Large intestine (tissue), 12 donors: ENCODE results near the gene USP17L5. TPM values are rescaled to one million over a fixed set of nuclear protein-coding genes. Genes with fewer than 3 reads are reported as not detected.
"Not testable (repeated sequence)": the region's sequence is repeated elsewhere in the genome, so short reads cannot be mapped to it uniquely, and the experiment has no call there.

Experiments
- DNase-seq, 2 donors: peaks; one replicate each; pipeline versions ENCODE4 v3.0.0 to v3.0.0-alpha.2; 2013
- H3K27ac ChIP-seq: one replicate; pipeline ENCODE4 v1.5.1; 2013; ENCODE audit warnings: low read length
- H3K27me3 ChIP-seq: 2 replicates; pipeline ENCODE4 v1.6.1; 2013; ENCODE audit warnings: low read length; ENCODE audit not compliant: control insufficient read depth, insufficient read depth
- H3K36me3 ChIP-seq: 2 replicates; pipeline ENCODE4 v1.6.1; 2013; ENCODE audit warnings: low read length; ENCODE audit not compliant: control insufficient read depth, insufficient read depth
- H3K4me1 ChIP-seq: one replicate; pipeline ENCODE4 v1.6.1; 2013; ENCODE audit warnings: low read length; ENCODE audit not compliant: control insufficient read depth, insufficient read depth
- H3K4me3 ChIP-seq: one replicate; pipeline ENCODE4 v1.5.1; 2013; ENCODE audit warnings: low read length
- H3K9me3 ChIP-seq: one replicate; pipeline ENCODE4 v1.6.1; 2013; ENCODE audit warnings: mild to moderate bottlenecking, low read depth, low read length, moderate library complexity; ENCODE audit not compliant: control insufficient read depth
- WGBS: methylation state at CpG from one replicate; pipeline ENCODE4 v1.1.5; 2013; ENCODE audit warnings: low lambda C conversion rate; ENCODE audit not compliant: insufficient coverage; 5-methylcytosine and 5-hydroxymethylcytosine counted together
- long read RNA-seq, 11 donors: transcript quantifications; one replicate each; lab custom pipeline, GENCODE V29; 2026
- polyA plus RNA-seq: library from polyadenylated mRNA; unstranded; fragments of 120-200 nt; gene quantifications from one replicate; pipeline ENCODE4 v1.2.1, GENCODE V29; 2013

The USP17L5 gene, protein sequence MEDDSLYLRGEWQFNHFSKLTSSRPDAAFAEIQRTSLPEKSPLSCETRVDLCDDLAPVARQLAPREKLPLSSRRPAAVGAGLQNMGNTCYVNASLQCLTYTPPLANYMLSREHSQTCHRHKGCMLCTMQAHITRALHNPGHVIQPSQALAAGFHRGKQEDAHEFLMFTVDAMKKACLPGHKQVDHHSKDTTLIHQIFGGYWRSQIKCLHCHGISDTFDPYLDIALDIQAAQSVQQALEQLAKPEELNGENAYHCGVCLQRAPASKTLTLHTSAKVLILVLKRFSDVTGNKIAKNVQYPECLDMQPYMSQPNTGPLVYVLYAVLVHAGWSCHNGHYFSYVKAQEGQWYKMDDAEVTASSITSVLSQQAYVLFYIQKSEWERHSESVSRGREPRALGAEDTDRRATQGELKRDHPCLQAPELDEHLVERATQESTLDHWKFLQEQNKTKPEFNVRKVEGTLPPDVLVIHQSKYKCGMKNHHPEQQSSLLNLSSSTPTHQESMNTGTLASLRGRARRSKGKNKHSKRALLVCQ
- not detected for polyA plus RNA-seq
- long read RNA-seq, donor 1 = 0 reads
- long read RNA-seq, donor 2 = 0 reads
- long read RNA-seq, donor 3 = 0 reads
- long read RNA-seq, donor 4 = 0 reads
- long read RNA-seq, donor 5 = 0 reads
- long read RNA-seq, donor 6 = 0 reads
- long read RNA-seq, donor 7 = 0 reads
- long read RNA-seq, donor 8 = 0 reads
- long read RNA-seq, donor 9 = 0 reads
- long read RNA-seq, donor 10 = 0 reads
- long read RNA-seq, donor 11 = 0 reads

DNA sequence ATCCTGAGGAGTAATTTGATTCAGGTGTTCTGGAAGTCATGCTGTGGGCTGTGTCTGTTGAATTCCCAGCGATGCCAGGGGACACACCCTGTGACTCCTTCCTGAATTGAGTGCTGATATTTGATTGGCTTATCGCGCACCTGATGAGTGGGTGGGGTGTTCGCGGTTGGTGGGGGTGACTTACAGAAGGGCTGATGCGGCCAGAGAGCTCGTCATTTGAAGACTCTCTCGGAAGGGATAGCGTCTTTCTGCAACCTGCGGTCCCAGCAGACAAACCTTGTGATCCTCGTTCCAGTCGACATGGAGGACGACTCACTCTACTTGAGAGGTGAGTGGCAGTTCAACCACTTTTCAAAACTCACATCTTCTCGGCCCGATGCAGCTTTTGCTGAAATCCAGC lies at the start of gene USP17L5:
USP17L5 (plus strand) TSS at position 301 of the 400 bp plus-strand sequence; CDS start at position 301, 0 bp downstream.
- not testable (repeated sequence) for H3K4me1 ChIP-seq, H3K27ac ChIP-seq, H3K4me3 ChIP-seq, H3K9me3 ChIP-seq, H3K27me3 ChIP-seq, DNase-seq, H3K36me3 ChIP-seq
- WGBS = no CpG with 5 or more reads among the region's 15 CpGs

DNA sequence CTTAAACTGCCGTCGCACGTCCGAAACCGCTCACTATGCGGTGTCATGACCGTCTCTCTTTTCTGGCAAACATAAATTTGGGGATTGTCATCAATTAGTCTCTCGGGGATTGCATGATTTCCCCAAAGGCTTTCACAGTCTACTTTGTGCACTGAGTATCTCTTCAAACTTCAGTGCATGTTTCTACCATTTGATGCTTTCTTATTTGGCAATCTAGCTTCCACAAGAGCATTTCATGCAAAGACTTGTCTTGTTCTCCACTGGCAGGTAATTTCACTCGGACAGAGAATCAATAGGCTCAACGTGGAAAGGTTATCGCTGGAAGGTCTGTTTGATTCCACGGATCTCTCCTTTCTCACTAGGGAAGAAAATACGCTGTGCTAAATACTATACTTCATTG lies 15.0 kb upstream of the USP17L5 start:
- not testable (repeated sequence) for DNase-seq, H3K36me3 ChIP-seq, H3K4me3 ChIP-seq, H3K4me1 ChIP-seq, H3K27me3 ChIP-seq, H3K9me3 ChIP-seq, H3K27ac ChIP-seq
- no CpG with 5 or more reads among the region's 13 CpGs for WGBS

DNA sequence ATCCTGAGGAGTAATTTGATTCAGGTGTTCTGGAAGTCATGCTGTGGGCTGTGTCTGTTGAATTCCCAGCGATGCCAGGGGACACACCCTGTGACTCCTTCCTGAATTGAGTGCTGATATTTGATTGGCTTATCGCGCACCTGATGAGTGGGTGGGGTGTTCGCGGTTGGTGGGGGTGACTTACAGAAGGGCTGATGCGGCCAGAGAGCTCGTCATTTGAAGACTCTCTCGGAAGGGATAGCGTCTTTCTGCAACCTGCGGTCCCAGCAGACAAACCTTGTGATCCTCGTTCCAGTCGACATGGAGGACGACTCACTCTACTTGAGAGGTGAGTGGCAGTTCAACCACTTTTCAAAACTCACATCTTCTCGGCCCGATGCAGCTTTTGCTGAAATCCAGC lies 14.3 kb upstream of the USP17L5 start, which contains the start of gene USP17L24:
USP17L24 (plus strand) TSS at position 301 of the 400 bp plus-strand sequence; CDS start at position 301, 0 bp downstream.
- WGBS = no CpG with 5 or more reads among the region's 15 CpGs

DNA sequence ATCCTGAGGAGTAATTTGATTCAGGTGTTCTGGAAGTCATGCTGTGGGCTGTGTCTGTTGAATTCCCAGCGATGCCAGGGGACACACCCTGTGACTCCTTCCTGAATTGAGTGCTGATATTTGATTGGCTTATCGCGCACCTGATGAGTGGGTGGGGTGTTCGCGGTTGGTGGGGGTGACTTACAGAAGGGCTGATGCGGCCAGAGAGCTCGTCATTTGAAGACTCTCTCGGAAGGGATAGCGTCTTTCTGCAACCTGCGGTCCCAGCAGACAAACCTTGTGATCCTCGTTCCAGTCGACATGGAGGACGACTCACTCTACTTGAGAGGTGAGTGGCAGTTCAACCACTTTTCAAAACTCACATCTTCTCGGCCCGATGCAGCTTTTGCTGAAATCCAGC lies 9.6 kb upstream of the USP17L5 start, which contains the start of gene USP17L25:
USP17L25 (plus strand) TSS at position 301 of the 400 bp plus-strand sequence; CDS start at position 301, 0 bp downstream.
- not testable (repeated sequence) for H3K4me1 ChIP-seq, H3K27ac ChIP-seq, H3K27me3 ChIP-seq, H3K36me3 ChIP-seq, H3K9me3 ChIP-seq, H3K4me3 ChIP-seq, DNase-seq
- no CpG with 5 or more reads among the region's 15 CpGs for WGBS

More for the DNA sequence above, 14.3 kb upstream of the USP17L5 start, which contains the start of gene USP17L24:
- H3K9me3 ChIP-seq, H3K36me3 ChIP-seq, DNase-seq, H3K4me3 ChIP-seq, H3K27ac ChIP-seq, H3K27me3 ChIP-seq, H3K4me1 ChIP-seq: not testable (repeated sequence)

DNA sequence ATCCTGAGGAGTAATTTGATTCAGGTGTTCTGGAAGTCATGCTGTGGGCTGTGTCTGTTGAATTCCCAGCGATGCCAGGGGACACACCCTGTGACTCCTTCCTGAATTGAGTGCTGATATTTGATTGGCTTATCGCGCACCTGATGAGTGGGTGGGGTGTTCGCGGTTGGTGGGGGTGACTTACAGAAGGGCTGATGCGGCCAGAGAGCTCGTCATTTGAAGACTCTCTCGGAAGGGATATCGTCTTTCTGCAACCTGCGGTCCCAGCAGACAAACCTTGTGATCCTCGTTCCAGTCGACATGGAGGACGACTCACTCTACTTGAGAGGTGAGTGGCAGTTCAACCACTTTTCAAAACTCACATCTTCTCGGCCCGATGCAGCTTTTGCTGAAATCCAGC lies 4.8 kb upstream of the USP17L5 start, which contains the start of gene USP17L26:
USP17L26 (plus strand) TSS at position 301 of the 400 bp plus-strand sequence; CDS start at position 301, 0 bp downstream.
- H3K4me3 ChIP-seq, DNase-seq, H3K9me3 ChIP-seq, H3K27me3 ChIP-seq, H3K36me3 ChIP-seq, H3K4me1 ChIP-seq, H3K27ac ChIP-seq: not testable (repeated sequence)
- no CpG with 5 or more reads among the region's 15 CpGs for WGBS

DNA sequence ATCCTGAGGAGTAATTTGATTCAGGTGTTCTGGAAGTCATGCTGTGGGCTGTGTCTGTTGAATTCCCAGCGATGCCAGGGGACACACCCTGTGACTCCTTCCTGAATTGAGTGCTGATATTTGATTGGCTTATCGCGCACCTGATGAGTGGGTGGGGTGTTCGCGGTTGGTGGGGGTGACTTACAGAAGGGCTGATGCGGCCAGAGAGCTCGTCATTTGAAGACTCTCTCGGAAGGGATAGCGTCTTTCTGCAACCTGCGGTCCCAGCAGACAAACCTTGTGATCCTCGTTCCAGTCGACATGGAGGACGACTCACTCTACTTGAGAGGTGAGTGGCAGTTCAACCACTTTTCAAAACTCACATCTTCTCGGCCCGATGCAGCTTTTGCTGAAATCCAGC lies 4.6 kb downstream of the USP17L5 start, which contains the start of gene USP17L27:
USP17L27 (plus strand) TSS at position 301 of the 400 bp plus-strand sequence; CDS start at position 301, 0 bp downstream.
- not testable (repeated sequence) for H3K27me3 ChIP-seq, H3K36me3 ChIP-seq, DNase-seq, H3K4me1 ChIP-seq, H3K4me3 ChIP-seq, H3K27ac ChIP-seq, H3K9me3 ChIP-seq
- WGBS = no CpG with 5 or more reads among the region's 15 CpGs

DNA sequence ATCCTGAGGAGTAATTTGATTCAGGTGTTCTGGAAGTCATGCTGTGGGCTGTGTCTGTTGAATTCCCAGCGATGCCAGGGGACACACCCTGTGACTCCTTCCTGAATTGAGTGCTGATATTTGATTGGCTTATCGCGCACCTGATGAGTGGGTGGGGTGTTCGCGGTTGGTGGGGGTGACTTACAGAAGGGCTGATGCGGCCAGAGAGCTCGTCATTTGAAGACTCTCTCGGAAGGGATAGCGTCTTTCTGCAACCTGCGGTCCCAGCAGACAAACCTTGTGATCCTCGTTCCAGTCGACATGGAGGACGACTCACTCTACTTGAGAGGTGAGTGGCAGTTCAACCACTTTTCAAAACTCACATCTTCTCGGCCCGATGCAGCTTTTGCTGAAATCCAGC lies 9.4 kb downstream of the USP17L5 start, which contains the start of gene USP17L28:
USP17L28 (plus strand) TSS at position 301 of the 400 bp plus-strand sequence; CDS start at position 301, 0 bp downstream.
- H3K4me1 ChIP-seq, DNase-seq, H3K4me3 ChIP-seq, H3K9me3 ChIP-seq, H3K36me3 ChIP-seq, H3K27ac ChIP-seq, H3K27me3 ChIP-seq: not testable (repeated sequence)
- WGBS = no CpG with 5 or more reads among the region's 15 CpGs

DNA sequence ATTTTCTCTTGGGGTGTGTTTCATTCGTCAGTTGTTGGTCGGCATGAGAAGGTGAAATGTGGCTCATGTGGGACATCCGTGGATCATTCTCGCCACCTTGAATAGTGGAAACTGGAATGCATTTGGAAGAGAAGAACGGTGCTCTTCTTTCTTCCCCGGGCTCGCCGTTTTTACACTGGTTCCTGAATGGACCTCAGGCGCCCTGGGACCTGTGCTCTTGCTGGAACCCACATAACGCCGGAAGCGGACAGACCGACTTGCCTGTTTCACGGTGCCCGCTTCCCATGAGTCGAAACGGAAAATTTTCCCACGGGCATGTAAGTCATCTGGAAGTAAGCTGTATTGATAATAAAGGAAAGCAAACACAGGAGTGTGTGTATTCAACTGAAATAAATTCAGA lies 11.7 kb downstream of the USP17L5 start:
- H3K4me1 ChIP-seq, H3K4me3 ChIP-seq, DNase-seq, H3K27me3 ChIP-seq, H3K36me3 ChIP-seq, H3K9me3 ChIP-seq, H3K27ac ChIP-seq: not testable (repeated sequence)
- no CpG with 5 or more reads among the region's 18 CpGs for WGBS

DNA sequence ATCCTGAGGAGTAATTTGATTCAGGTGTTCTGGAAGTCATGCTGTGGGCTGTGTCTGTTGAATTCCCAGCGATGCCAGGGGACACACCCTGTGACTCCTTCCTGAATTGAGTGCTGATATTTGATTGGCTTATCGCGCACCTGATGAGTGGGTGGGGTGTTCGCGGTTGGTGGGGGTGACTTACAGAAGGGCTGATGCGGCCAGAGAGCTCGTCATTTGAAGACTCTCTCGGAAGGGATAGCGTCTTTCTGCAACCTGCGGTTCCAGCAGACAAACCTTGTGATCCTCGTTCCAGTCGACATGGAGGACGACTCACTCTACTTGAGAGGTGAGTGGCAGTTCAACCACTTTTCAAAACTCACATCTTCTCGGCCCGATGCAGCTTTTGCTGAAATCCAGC lies 14.1 kb downstream of the USP17L5 start, which contains the start of gene USP17L29:
USP17L29 (plus strand) TSS at position 301 of the 400 bp plus-strand sequence; CDS start at position 301, 0 bp downstream.
- WGBS = no CpG with 5 or more reads among the region's 15 CpGs
- H3K9me3 ChIP-seq, H3K4me3 ChIP-seq, H3K4me1 ChIP-seq, H3K36me3 ChIP-seq, H3K27me3 ChIP-seq, H3K27ac ChIP-seq, DNase-seq: not testable (repeated sequence)

DNA sequence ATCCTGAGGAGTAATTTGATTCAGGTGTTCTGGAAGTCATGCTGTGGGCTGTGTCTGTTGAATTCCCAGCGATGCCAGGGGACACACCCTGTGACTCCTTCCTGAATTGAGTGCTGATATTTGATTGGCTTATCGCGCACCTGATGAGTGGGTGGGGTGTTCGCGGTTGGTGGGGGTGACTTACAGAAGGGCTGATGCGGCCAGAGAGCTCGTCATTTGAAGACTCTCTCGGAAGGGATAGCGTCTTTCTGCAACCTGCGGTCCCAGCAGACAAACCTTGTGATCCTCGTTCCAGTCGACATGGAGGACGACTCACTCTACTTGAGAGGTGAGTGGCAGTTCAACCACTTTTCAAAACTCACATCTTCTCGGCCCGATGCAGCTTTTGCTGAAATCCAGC lies 23.6 kb downstream of the USP17L5 start, which contains the start of gene USP17L30:
USP17L30 (plus strand) TSS at position 301 of the 400 bp plus-strand sequence; CDS start at position 301, 0 bp downstream.
- not testable (repeated sequence) for H3K27me3 ChIP-seq, H3K9me3 ChIP-seq, H3K4me1 ChIP-seq, H3K4me3 ChIP-seq, DNase-seq, H3K36me3 ChIP-seq, H3K27ac ChIP-seq
- no CpG with 5 or more reads among the region's 15 CpGs for WGBS
